Muscle layer of duodenum (tissue), 2 donors: ENCODE data around the gene FOXK2.
A peak's percentile ranks its signal among the peaks of the same experiment; 100 is the strongest.

Experiments used
- H3K27ac ChIP-seq: one replicate; pipeline ENCODE4 v1.7.0; 2013; ENCODE audit warnings: mild to moderate bottlenecking, low read length
- H3K27me3 ChIP-seq: one replicate; pipeline ENCODE4 v1.7.0; 2013; ENCODE audit warnings: low read depth, mild to moderate bottlenecking, control low read depth, low read length
- H3K36me3 ChIP-seq, 2 donors: one replicate each; pipeline ENCODE4 v1.7.0; 2013; ENCODE audit warnings: low read length in 2 of 2, control low read depth in 1 of 2, mild to moderate bottlenecking in 1 of 2; ENCODE audit not compliant: insufficient read depth in 2 of 2, control insufficient read depth in 1 of 2
- H3K4me1 ChIP-seq, 2 donors: one replicate each; pipeline ENCODE4 v1.7.0; 2013; ENCODE audit warnings: low read length in 2 of 2, mild to moderate bottlenecking in 2 of 2, control low read depth in 1 of 2, moderate library complexity in 1 of 2; ENCODE audit not compliant: insufficient read depth in 2 of 2, control insufficient read depth in 1 of 2
- H3K4me3 ChIP-seq, 2 donors: one replicate each; pipeline ENCODE4 v1.7.0; 2013; ENCODE audit warnings: low read length in 2 of 2, low read depth in 1 of 2, mild to moderate bottlenecking in 1 of 2
- H3K9me3 ChIP-seq, 2 donors: one replicate each; pipeline ENCODE4 v1.7.0; 2013; ENCODE audit warnings: low read length in 2 of 2, control low read depth in 1 of 2, mild to moderate bottlenecking in 1 of 2; ENCODE audit not compliant: control insufficient read depth in 1 of 2
- donor health status: healthy.

The FOXK2 gene

DNA sequence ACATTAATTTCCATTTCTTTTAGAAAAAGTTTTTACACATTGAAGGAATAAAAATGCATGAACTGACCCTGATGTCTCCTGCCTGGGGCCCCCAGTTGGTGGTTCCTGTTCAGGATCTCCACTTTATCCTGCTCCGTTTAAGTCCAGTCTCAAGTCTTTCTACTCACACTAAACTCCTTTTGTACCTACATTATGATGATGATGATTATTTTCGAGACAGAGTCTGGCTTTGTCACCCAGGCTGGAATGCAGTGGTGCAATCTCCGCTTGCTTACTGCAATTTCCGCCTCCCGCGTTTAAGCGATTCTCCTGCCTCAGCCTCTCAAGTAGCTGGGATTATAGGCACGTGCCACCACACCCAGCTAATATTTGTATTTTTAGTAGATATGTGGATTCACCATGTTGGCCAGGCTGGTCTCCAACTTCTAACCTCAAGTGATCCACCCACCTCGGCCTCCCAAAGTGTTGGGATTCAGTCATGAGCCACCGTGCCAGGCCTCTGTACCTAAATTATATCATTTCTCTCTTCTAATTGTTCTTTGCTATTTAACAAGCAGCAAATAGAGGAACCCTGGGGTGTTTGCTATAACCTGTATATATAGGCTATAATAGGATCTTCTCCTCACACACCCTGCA is 2.2 kb upstream of the FOXK2 start:
- peaks cover 0 to 9% of the 10 kb centered on the region in 2 donors for H3K4me1 ChIP-seq
- H3K9me3 ChIP-seq, result no peaks in the 10 kb centered on the region
- no peak overlapping the region for H3K4me3 ChIP-seq
- H3K27me3 ChIP-seq, result no peaks in the 10 kb centered on the region
- H3K36me3 ChIP-seq, result no peaks in the 10 kb centered on the region
- H3K27ac ChIP-seq, result no peak overlapping the region

DNA sequence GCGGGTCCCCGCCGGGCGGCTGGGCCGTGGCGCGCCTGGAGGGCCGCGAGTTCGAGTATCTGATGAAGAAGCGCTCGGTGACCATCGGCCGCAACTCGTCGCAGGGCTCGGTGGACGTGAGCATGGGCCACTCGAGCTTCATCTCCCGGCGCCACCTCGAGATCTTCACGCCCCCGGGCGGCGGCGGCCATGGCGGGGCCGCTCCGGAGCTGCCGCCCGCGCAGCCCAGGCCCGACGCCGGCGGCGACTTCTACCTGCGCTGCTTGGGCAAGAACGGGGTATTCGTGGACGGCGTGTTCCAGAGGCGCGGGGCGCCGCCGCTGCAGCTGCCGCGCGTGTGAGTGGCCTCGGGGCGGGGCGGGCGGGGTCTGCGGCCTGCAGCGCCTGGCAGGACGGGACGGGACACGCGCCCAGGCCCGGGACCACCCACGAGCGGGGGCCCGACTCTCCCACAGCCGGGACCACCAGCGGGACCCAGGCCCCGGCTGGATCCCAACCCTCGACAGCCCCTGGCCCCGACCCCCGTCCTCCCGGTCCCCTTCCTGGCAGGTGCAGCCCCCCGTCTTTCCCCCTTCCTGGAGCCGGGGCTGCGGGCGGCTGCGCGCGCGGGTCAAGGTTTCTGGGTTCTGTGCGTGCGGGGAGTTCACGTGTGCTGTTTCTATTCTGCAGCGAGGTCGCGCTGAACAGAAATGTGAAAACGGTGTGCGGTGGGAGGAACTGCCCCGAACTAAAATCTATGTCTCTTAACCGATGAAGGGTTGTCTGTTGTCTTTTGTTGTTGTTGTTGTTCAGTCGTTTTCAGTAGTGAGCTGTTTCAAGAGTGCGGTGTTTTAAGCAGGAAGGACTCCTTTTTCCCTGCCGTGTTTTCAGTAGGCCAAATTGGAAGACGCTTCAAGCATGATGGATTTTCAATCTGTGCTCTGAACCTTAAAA is 705 bp downstream of the FOXK2 start:
- Histone ChIP-seq H3K4me3 (peak overlapping the region; percentile 80 to 87), H3K27ac (peak overlapping the region; percentile 71), H3K9me3 (no peaks in the 10 kb centered on the region), H3K27me3 (no peaks in the 10 kb centered on the region), H3K36me3 (no peaks in the 10 kb centered on the region), H3K4me1 (peaks cover 4 to 20% of the 10 kb centered on the region in 2 donors)

DNA sequence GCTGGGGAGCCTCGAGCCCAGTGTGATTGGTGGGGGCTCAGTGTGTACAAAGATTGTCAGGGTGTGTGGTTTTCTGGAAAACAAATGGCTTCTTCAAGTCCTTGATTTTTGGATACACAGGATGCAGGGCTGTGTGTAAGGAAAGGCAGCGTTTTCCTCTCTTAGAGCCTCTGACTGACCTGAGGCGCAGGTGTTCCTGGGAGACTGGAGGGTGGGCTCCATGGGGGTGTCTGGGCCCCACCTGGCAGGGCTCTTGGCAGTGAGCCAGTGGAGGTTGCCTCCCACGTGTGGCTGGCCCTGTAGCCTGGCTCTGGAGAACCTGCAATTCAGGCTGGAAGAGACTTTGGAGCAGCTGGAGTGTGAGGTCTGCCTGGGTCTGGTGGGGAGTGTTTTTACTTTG is 5.0 kb downstream of the FOXK2 start:
- Histone ChIP-seq H3K36me3 (no peaks in the 10 kb centered on the region), H3K4me1 (peaks cover 4 to 52% of the 10 kb centered on the region in 2 donors), H3K9me3 (no peaks in the 10 kb centered on the region), H3K4me3 (no peak overlapping the region), H3K27ac (no peak overlapping the region), H3K27me3 (no peaks in the 10 kb centered on the region)

DNA sequence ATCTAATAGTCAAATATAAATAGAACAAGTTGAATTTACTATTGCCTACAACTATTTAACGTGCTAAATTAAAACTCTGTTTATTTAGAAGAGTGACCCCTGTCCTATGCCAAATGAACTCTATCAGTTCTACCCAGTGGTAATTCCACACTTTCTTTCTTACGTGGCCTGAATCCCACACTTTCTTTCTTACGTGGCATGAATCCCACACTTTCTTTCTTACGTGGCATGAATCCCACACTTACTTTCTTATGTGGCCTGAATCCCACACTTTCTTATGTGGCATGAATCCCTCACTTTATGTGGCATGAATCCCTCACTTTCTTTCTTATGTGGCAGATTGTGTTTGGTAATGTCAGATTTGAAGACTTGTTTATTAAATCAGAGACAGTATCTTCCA is 6.2 kb downstream of the FOXK2 start:
- H3K4me1 ChIP-seq, result peaks cover 4 to 54% of the 10 kb centered on the region in 2 donors
- H3K27me3 ChIP-seq, result no peaks in the 10 kb centered on the region
- no peaks in the 10 kb centered on the region for H3K9me3 ChIP-seq
- no peak overlapping the region for H3K27ac ChIP-seq
- H3K36me3 ChIP-seq, result no peaks in the 10 kb centered on the region
- no peak overlapping the region for H3K4me3 ChIP-seq

- Histone ChIP-seq H3K27me3 (no peaks in the 10 kb centered on the region), H3K4me3 (no peak overlapping the region), H3K9me3 (no peaks in the 10 kb centered on the region), H3K36me3 (no peaks in the 10 kb centered on the region), H3K27ac (no peak overlapping the region), H3K4me1 (peaks cover 4 to 54% of the 10 kb centered on the region in 2 donors)
Measured at GRCh38 chr17:82527898-82528297, 8.4 kb downstream of the FOXK2 start.

DNA sequence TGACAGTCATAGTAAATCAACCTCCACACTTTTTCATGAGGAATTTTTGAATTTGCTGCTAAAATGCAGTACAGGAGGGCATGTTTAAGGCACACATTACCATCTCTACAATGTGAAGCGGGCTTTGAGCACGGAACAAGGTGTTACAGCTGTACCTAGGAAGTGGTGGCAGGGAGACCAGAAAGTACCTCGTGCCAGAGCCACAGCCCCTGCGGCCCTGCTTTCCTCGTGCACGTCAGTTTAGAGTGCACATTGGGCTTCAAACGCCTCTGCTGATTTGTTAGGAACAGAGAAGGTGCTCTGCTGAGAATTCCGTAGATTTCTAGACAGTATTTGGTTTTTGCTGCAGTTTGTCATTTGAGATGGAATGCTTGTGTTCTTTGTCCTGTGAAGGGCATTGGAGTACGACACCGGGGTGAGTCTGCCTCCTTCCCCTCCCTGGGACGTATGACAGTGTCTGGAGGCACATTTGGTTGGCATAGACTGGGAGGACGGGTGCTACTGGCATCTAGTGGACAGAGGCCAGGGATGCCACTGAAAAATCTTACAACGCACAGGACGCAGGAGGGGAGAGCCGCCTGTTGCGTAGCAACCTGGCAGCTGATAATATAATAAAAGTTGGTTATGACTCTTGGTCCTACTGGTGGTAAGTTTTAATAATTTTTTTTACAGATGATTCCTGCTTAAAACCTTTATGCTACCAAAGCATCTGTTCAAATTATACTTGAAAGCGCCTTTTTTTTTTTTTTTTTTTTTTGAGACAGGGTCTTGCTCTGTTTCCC is 9.1 kb downstream of the FOXK2 start:
- no peaks in the 10 kb centered on the region for H3K9me3 ChIP-seq
- no peak overlapping the region for H3K4me3 ChIP-seq
- peaks cover 4 to 57% of the 10 kb centered on the region in 2 donors for H3K4me1 ChIP-seq
- no peaks in the 10 kb centered on the region for H3K36me3 ChIP-seq
- peak overlapping the region; percentile 24 for H3K27ac ChIP-seq
- H3K27me3 ChIP-seq, result no peaks in the 10 kb centered on the region

DNA sequence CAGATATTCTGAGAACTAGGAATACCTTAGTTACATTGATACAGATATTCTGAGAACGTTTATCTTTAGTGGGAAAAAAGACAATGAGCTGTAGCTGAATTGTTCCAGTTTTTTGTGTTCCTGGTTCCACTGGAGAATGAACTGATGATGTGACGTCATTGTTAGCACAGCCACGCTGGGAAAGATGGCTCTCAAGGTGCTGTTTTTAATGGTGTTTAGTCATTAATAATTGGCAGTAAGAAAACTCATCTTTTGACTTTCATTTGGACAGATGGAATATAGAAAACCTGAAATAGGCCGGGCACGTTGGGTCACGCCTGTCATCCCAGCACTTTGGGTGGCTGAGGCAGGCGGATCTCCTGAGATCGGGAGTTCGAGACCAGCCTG is 10.4 kb downstream of the FOXK2 start:
- H3K4me3 ChIP-seq, result no peak overlapping the region
- H3K27me3 ChIP-seq, result no peaks in the 10 kb centered on the region
- peak overlapping the region; percentile 33 for H3K27ac ChIP-seq
- H3K4me1 ChIP-seq, result peaks cover 0 to 58% of the 10 kb centered on the region in 2 donors
- no peaks in the 10 kb centered on the region for H3K9me3 ChIP-seq
- no peaks in the 10 kb centered on the region for H3K36me3 ChIP-seq

- Histone ChIP-seq H3K9me3 (no peaks in the 10 kb centered on the region), H3K4me1 (peaks cover 8 to 56% of the 10 kb centered on the region in 2 donors), H3K36me3 (peaks cover 0 to 2% of the 10 kb centered on the region in 2 donors), H3K27ac (no peak overlapping the region), H3K4me3 (no peak overlapping the region), H3K27me3 (no peaks in the 10 kb centered on the region)
Measured at GRCh38 chr17:82531431-82531881, 11.9 kb downstream of the FOXK2 start.

GRCh38 chr17:82534401-82534812 is 14.9 kb downstream of the FOXK2 start:
- no peak overlapping the region for H3K27ac ChIP-seq
- no peaks in the 10 kb centered on the region for H3K27me3 ChIP-seq
- H3K36me3 ChIP-seq, result peaks cover 0 to 5% of the 10 kb centered on the region in 2 donors
- H3K4me1 ChIP-seq, result peaks cover 14 to 54% of the 10 kb centered on the region in 2 donors
- no peak overlapping the region for H3K4me3 ChIP-seq
- H3K9me3 ChIP-seq, result no peaks in the 10 kb centered on the region

GRCh38 chr17:82536512-82537201 is 17.1 kb downstream of the FOXK2 start:
- Histone ChIP-seq H3K27ac (peak overlapping the region; percentile 88), H3K4me1 (peaks cover 14 to 42% of the 10 kb centered on the region in 2 donors), H3K36me3 (peaks cover 0 to 5% of the 10 kb centered on the region in 2 donors), H3K9me3 (no peaks in the 10 kb centered on the region), H3K27me3 (no peaks in the 10 kb centered on the region), H3K4me3 (peak overlapping the region; percentile 0 to 42)
